Activated CD4-positive, alpha-beta T cell treated with anti-CD3 and anti-CD28 coated beads for 1 hour (primary cell): ENCODE data around the gene UBE2J1.

Experiments
- DNase-seq: peaks from one replicate; pipeline ENCODE4 v3.0.0-alpha.2; 2020

Gene UBE2J1

GRCh38 chr6:89286516-89286915, 66.0 kb downstream of the UBE2J1 start:
- DNase-seq: no peak

- DNase-seq: no peak
These were observed 67.4 kb downstream of the UBE2J1 start for GRCh38 chr6:89284963-89285735.

- DNase-seq: no peak
These were observed 68.4 kb downstream of the UBE2J1 start for GRCh38 chr6:89284081-89284480.

GRCh38 chr6:89282749-89283148, 69.8 kb downstream of the UBE2J1 start:
- DNase-seq: no peak

GRCh38 chr6:89281779-89282246, 70.7 kb downstream of the UBE2J1 start:
- no peak for DNase-seq

- no peak for DNase-seq
These were observed 73.6 kb downstream of the UBE2J1 start for GRCh38 chr6:89278956-89279355.
